ENCODE data around the gene KEL.

KEL gene

GRCh38 chr7:142906643-142907042, 55.5 kb downstream of the KEL start:
- no peak for DNase-seq (ENCODE audit: low read depth, low spot score)
- Histone ChIP-seq H3K4me3 (no peak overlapping the region), H3K27ac (no peak overlapping the region)

GRCh38 chr7:142905759-142906158, 56.4 kb downstream of the KEL start:
- Histone ChIP-seq H3K36me3 (ENCODE audit: insufficient read depth, low read length) (no peaks in the 10 kb centered on the region), H3K27ac (no peak overlapping the region), H3K9me3 (ENCODE audit: low read depth, low read length) (no peaks in the 10 kb centered on the region), H3K4me3 (no peak overlapping the region), H3K9ac (ENCODE audit: insufficient read length) (no peak overlapping the region)
- TF ChIP-seq EZH2 (IDR thresholded peaks at IDR 0.05) (no peak), FOXP2 (optimal IDR thresholded peaks at IDR 0.05; ENCODE audit: control extremely low read depth, extremely low read length, insufficient read depth) (no peak), POLR2AphosphoS5 (IDR thresholded peaks at IDR 0.05; ENCODE audit: borderline replicate concordance, low read depth, low read length) (no peak)
- DNase-seq (ENCODE audit: low read depth, low spot score) = no peak

More at GRCh38 chr7:142906643-142907042, 55.5 kb downstream of the KEL start:
- H3K36me3 ChIP-seq (ENCODE audit: insufficient read depth, low read length) = no peaks in the 10 kb centered on the region
- H3K9me3 ChIP-seq (ENCODE audit: low read depth, low read length) = no peaks in the 10 kb centered on the region
- TF ChIP-seq EZH2 (IDR thresholded peaks at IDR 0.05) = no peak
- no peak for TF ChIP-seq POLR2AphosphoS5 (IDR thresholded peaks at IDR 0.05; ENCODE audit: borderline replicate concordance, low read depth, low read length)
- TF ChIP-seq FOXP2 (optimal IDR thresholded peaks at IDR 0.05; ENCODE audit: control extremely low read depth, extremely low read length, insufficient read depth) = no peak
- H3K9ac ChIP-seq (ENCODE audit: insufficient read length) = no peak overlapping the region

GRCh38 chr7:142904128-142904527, 58.0 kb downstream of the KEL start:
- H3K4me3 ChIP-seq = no peak overlapping the region
- no peak overlapping the region for H3K9ac ChIP-seq (ENCODE audit: insufficient read length)
- H3K9me3 ChIP-seq (ENCODE audit: low read depth, low read length) = no peaks in the 10 kb centered on the region
- no peak for DNase-seq (ENCODE audit: low read depth, low spot score)
- no peak overlapping the region for H3K27ac ChIP-seq
- H3K36me3 ChIP-seq (ENCODE audit: insufficient read depth, low read length) = no peaks in the 10 kb centered on the region
- no peak for TF ChIP-seq EZH2 (IDR thresholded peaks at IDR 0.05)

GRCh38 chr7:142901426-142902259, 60.5 kb downstream of the KEL start:
- Histone ChIP-seq H3K27ac (no peak overlapping the region), H3K9ac (ENCODE audit: insufficient read length) (no peak overlapping the region), H3K9me3 (ENCODE audit: low read depth, low read length) (no peaks in the 10 kb centered on the region), H3K36me3 (ENCODE audit: insufficient read depth, low read length) (no peaks in the 10 kb centered on the region), H3K4me3 (no peak overlapping the region)
- no peak for DNase-seq (ENCODE audit: low read depth, low spot score)
- no peak for TF ChIP-seq FOXP2 (optimal IDR thresholded peaks at IDR 0.05; ENCODE audit: control extremely low read depth, extremely low read length, insufficient read depth)
- no peak for TF ChIP-seq POLR2AphosphoS5 (IDR thresholded peaks at IDR 0.05; ENCODE audit: borderline replicate concordance, low read depth, low read length)
- no peak for TF ChIP-seq EZH2 (IDR thresholded peaks at IDR 0.05)

- TF ChIP-seq EZH2 (IDR thresholded peaks at IDR 0.05) (no peak), FOXP2 (optimal IDR thresholded peaks at IDR 0.05; ENCODE audit: control extremely low read depth, extremely low read length, insufficient read depth) (no peak), POLR2AphosphoS5 (IDR thresholded peaks at IDR 0.05; ENCODE audit: borderline replicate concordance, low read depth, low read length) (no peak)
- no peak for DNase-seq (ENCODE audit: low read depth, low spot score)
- H3K9me3 ChIP-seq (ENCODE audit: low read depth, low read length) = no peaks in the 10 kb centered on the region
- no peak overlapping the region for H3K27ac ChIP-seq
- H3K9ac ChIP-seq (ENCODE audit: insufficient read length) = no peak overlapping the region
- H3K4me3 ChIP-seq = no peak overlapping the region
- no peaks in the 10 kb centered on the region for H3K36me3 ChIP-seq (ENCODE audit: insufficient read depth, low read length)
Measured at GRCh38 chr7:142899661-142900060, 62.5 kb downstream of the KEL start.

- no peaks in the 10 kb centered on the region for H3K36me3 ChIP-seq (ENCODE audit: insufficient read depth, low read length)
- H3K4me3 ChIP-seq = no peak overlapping the region
- H3K9ac ChIP-seq (ENCODE audit: insufficient read length) = no peak overlapping the region
- no peak overlapping the region for H3K27ac ChIP-seq
- DNase-seq (ENCODE audit: low read depth, low spot score) = no peak
- no peaks in the 10 kb centered on the region for H3K9me3 ChIP-seq (ENCODE audit: low read depth, low read length)
- TF ChIP-seq FOXP2 (optimal IDR thresholded peaks at IDR 0.05; ENCODE audit: control extremely low read depth, extremely low read length, insufficient read depth) = no peak
- no peak for TF ChIP-seq EZH2 (IDR thresholded peaks at IDR 0.05)
- TF ChIP-seq POLR2AphosphoS5 (IDR thresholded peaks at IDR 0.05; ENCODE audit: borderline replicate concordance, low read depth, low read length) = no peak
Measured at GRCh38 chr7:142898377-142899170, 63.6 kb downstream of the KEL start.

GRCh38 chr7:142897691-142898090, 64.5 kb downstream of the KEL start:
- Histone ChIP-seq H3K4me3 (no peak overlapping the region), H3K9me3 (ENCODE audit: low read depth, low read length) (no peaks in the 10 kb centered on the region), H3K27ac (no peak overlapping the region), H3K36me3 (ENCODE audit: insufficient read depth, low read length) (no peaks in the 10 kb centered on the region), H3K9ac (ENCODE audit: insufficient read length) (no peak overlapping the region)
- TF ChIP-seq EZH2 (IDR thresholded peaks at IDR 0.05) = no peak
- no peak for TF ChIP-seq POLR2AphosphoS5 (IDR thresholded peaks at IDR 0.05; ENCODE audit: borderline replicate concordance, low read depth, low read length)
- no peak for TF ChIP-seq FOXP2 (optimal IDR thresholded peaks at IDR 0.05; ENCODE audit: control extremely low read depth, extremely low read length, insufficient read depth)
- no peak for DNase-seq (ENCODE audit: low read depth, low spot score)

- Histone ChIP-seq H3K9me3 (ENCODE audit: low read depth, low read length) (no peaks in the 10 kb centered on the region), H3K9ac (ENCODE audit: insufficient read length) (no peak overlapping the region), H3K36me3 (ENCODE audit: insufficient read depth, low read length) (no peaks in the 10 kb centered on the region), H3K27ac (no peak overlapping the region), H3K4me3 (no peak overlapping the region)
- TF ChIP-seq EZH2 (IDR thresholded peaks at IDR 0.05) (no peak), POLR2AphosphoS5 (IDR thresholded peaks at IDR 0.05; ENCODE audit: borderline replicate concordance, low read depth, low read length) (no peak), FOXP2 (optimal IDR thresholded peaks at IDR 0.05; ENCODE audit: control extremely low read depth, extremely low read length, insufficient read depth) (no peak)
- DNase-seq (ENCODE audit: low read depth, low spot score) = no peak
Measured at GRCh38 chr7:142896741-142897379, 65.3 kb downstream of the KEL start.

Data from SK-N-MC (cell line).